ENCODE measurements around the gene ZACN.

ZACN gene

DNA sequence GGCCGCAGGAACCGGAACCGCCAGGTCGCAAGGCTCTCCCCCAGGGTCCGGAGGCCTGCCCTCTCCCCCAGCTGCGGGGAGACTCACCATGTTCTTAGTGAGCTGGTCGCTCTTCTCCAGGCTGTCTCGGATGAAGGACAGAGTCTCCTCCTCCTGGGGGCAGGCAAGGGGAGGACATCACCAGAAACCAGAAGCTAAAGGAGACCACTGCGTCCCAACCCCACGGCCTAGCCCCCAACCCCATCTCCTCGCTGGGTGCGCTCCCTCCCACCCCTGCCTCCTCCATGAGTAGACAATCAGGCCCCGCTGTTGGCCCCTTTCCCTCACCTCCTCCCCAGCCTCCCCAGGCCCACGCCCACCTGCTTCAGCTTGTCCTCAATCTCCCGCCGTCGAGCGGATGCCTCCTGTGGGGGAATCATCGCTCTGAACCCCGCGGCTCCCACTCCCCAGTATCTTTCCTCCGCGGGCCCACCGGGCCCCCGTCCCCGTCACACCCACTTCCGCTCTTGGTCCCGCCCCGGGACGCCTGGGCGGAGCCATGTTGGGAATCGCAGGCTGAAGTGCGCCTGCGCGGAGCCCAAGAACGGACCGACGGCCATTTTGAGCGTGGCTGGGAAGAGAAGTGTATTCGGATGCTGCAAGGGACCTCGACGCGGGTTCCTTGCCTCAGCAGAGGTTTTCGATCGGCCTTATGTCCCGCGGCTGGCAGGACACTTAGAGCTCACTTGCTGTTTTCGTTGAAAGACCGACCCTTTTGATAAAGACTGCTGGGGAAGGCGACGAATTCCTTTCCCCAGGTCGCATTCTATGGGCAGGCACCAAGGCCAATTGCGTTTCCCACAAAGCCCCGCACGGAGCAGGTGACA, 24.5 kb downstream of the ZACN start, which contains the start of gene EXOC7:
TSS of gene EXOC7 (minus strand) at position 514 of the 866 bp plus-strand sequence. CDS start at position 419, 95 bp downstream.
- DNase-seq (ENCODE audit: extremely low read depth, low read depth) = peak; percentile 77
- TF ChIP-seq, protein P1, sequence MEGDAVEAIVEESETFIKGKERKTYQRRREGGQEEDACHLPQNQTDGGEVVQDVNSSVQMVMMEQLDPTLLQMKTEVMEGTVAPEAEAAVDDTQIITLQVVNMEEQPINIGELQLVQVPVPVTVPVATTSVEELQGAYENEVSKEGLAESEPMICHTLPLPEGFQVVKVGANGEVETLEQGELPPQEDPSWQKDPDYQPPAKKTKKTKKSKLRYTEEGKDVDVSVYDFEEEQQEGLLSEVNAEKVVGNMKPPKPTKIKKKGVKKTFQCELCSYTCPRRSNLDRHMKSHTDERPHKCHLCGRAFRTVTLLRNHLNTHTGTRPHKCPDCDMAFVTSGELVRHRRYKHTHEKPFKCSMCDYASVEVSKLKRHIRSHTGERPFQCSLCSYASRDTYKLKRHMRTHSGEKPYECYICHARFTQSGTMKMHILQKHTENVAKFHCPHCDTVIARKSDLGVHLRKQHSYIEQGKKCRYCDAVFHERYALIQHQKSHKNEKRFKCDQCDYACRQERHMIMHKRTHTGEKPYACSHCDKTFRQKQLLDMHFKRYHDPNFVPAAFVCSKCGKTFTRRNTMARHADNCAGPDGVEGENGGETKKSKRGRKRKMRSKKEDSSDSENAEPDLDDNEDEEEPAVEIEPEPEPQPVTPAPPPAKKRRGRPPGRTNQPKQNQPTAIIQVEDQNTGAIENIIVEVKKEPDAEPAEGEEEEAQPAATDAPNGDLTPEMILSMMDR (IDR thresholded peaks at IDR 0.05; ENCODE audit: low read depth, low read length) = no peak; the same call in 1 of the 2 replicates

DNA sequence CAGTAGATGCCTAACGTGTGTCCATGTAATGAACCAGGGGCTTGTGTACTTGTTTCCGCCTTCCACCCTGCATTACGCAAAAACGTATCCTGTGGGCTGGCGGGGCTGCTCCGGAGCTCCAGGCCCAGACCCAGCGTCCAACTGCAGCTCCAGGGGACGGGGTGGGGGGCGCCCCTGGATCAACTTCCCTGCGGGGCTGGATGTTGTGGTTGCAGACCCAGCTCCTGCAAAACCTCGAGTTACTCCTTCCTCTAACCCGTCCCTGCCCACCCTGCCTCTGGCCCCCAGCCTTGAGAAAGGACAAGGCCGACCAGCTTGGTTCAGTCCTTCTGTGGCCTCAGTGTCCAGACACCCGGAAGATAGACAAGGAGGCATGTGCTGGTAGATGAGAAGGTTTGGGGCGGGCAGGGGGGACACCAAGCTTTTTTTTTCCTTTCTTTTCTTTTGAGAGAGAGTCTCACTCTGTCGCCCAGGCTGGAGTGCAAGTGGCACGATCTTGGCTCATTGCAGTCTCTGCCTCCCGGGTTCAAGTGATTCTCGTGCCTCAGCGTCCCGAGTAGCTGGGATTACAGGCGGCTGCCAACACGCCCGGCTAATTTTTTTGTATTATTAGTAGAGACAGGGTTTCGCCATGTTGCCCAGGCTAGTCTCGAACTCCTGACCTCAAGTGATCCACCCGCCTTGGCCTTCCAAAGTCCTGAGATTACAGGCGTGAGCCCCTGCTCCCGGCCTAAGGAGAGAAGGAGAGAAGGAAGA, 25.3 kb downstream of the ZACN start:
- no peak for DNase-seq (ENCODE audit: extremely low read depth, low read depth)
- TF ChIP-seq, protein P1 (IDR thresholded peaks at IDR 0.05; ENCODE audit: low read depth, low read length) = no peak

DNA sequence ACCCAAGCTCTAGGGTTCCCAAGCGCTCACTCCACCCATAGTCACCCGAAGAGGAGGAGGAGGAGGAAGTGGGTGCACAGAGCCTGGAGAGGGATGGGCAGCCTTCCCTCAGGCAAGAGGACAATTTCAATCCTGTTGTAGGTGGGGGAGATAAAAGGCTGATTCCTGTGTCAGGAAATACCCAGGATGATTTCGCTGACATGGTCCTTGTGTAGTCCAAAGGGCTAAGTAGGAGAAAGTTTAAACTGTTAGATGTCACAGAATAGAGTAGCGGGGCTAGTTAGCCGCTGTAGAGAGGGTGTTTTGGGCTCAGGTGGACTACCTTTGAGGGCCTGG, 25.9 kb downstream of the ZACN start:
- TF ChIP-seq, protein P1 (IDR thresholded peaks at IDR 0.05; ENCODE audit: low read depth, low read length) = no peak
- no peak for DNase-seq (ENCODE audit: extremely low read depth, low read depth)

DNA sequence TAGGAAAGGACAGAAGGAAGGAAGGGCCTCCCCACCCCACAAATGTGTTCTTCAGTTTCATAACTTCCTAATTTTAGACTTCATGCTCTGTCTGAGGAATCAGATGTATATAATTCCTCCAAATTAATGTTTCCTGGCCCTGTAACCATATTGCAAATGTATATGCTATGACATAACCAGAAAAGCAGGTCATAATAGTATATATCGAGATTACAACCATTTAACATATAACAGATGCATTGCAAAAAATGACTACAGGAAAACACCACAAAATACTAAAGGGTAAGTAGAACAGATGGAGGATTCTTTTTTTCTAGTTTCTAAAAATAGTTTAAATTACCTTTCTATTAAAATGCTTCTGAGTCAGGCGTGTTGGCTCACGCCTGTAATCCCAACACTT, 27.7 kb downstream of the ZACN start:
- DNase-seq (ENCODE audit: extremely low read depth, low read depth) = no peak
- TF ChIP-seq, protein P1 (IDR thresholded peaks at IDR 0.05; ENCODE audit: low read depth, low read length) = no peak

DNA sequence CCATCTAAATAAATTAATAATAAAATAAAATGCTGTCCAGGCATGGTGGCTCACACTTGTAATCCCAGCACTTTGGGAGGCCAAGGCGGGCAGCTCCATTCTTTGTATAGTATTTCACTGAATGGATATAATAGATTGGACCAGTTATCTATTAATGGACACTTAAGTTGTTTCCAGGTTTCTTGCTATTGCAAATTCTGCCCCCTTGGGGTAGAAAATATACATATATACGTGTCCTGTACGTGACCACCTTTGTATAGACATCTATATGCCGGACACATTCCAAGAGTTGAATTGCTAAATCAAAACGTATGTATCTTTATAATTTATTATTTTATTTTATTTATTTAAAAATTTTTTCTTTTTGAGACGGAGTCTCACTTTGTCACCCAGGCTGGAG, 28.5 kb downstream of the ZACN start:
- TF ChIP-seq, protein P1 (IDR thresholded peaks at IDR 0.05; ENCODE audit: low read depth, low read length) = no peak; the same call in 1 of the 2 replicates
- no peak for DNase-seq (ENCODE audit: extremely low read depth, low read depth)

DNA sequence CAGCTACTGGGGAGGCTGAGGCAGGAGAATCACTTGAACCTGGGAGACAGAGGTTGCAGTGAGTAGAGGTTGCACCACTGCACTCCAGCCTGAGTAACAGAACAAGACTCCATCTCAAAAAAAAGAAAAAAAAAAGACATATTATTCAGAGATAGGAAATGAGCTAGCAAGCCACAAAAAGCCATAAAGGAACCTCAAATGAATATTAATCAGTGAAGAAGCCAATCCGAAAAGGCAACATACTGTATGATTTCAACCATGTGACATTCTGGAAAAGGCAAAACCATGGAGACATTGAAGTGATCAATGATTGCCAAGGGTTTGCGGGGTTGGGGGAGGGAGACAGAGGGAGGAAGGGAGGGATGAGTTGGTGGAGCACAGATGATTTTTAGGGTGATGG, 33.0 kb downstream of the ZACN start:
- DNase-seq (ENCODE audit: extremely low read depth, low read depth) = no peak
- TF ChIP-seq, protein P1 (IDR thresholded peaks at IDR 0.05; ENCODE audit: low read depth, low read length) = no peak

Data from AG09319 (cell line).